ENCODE results near the gene ZNF491. TPM values are rescaled to one million over a fixed set of nuclear protein-coding genes. Genes with fewer than 3 reads are reported as not detected.
"Not testable (repeated sequence)": the region's sequence is repeated elsewhere in the genome, so short reads cannot be mapped to it uniquely, and the experiment has no call there.

ZNF491 gene
- total RNA-seq, 2 donors from 2014 or later: 2.4 to 2.9 TPM

DNA sequence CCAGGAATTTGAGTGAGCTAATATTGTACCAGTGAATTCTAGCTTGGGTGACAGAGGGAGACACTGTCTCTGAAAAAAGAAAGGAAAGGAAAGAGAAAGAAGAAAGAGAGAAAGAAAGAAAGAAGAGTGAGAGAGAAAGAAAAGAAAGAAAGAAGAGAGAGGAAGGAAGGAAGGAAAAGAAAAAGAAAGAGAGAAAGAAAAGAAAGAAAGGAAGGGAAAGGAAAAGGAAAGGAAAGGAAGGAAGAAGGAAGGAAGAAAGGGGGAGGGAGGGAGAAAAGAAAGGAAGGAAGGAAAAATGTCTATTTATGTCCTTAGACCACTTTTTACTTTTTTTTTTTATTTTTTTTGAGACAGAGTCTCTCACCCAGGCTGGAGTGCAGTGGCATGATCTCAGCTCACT is 5.4 kb upstream of the ZNF491 start:
- intact Hi-C loops (cut with DNase I): no loop called here

DNA sequence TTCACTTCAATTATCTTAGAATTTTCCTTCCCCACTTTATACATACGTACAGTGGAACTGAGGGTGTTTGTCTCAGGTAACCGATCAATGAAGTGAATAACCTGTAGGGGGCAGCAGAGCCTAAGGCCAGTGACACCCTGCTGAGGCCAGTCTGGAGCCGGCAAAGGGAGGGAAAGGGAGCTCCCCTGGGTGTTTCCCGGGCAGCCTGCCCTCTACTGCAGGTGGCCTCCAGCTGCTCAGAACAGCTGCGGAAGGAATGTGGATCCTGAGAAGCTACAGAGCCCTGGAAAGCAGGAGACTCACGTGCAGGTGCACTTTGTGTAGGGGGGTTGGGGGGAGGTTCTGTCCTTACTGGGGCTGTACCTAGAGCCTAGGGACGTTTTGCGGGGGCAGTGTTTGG is 832 bp upstream of the ZNF491 start:
- intact Hi-C loops (cut with DNase I): loop anchor here in 1 of 2 donors (5.0 kb wide), 1 partner anchor 190 kb away; no protein-coding TSS in a partner anchor
- DNase-seq (ENCODE audit: low spot score): peak; percentile 88

More for the DNA sequence above, 5.4 kb upstream of the ZNF491 start:
- no peak for DNase-seq (ENCODE audit: low spot score)

DNA sequence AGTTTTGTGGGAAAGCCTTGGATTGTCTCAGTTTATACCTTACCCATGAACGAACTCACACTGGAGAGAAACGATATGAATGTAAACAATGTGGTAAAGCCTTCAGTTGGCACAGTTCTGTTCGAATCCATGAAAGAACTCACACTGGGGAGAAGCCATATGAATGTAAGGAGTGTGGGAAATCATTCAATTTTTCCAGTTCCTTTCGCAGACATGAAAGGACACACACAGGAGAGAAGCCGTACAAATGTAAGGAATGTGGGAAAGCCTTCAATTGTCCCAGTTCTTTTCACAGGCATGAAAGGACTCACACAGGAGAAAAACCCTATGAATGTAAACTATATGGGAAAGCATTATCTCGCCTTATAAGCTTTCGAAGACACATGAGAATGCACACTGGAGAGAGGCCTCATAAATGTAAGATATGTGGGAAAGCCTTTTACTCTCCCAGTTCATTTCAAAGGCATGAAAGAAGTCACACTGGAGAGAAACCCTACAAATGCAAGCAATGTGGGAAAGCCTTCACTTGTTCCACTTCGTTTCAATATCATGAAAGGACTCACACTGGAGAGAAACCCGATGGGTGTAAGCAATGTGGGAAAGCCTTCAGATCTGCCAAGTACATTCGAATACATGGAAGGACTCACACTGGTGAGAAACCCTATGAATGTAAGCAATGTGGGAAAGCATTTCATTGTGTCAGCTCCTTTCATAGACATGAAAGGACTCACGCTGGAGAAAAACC is 8.2 kb downstream of the ZNF491 start:
- DNase-seq (ENCODE audit: low spot score): no peak
- intact Hi-C loops (cut with DNase I): no loop called here

GRCh38 chr19:11807099-11807380 is 8.7 kb downstream of the ZNF491 start:
- intact Hi-C loops (cut with DNase I): no loop called here
- no peak for DNase-seq (ENCODE audit: low spot score)

DNA sequence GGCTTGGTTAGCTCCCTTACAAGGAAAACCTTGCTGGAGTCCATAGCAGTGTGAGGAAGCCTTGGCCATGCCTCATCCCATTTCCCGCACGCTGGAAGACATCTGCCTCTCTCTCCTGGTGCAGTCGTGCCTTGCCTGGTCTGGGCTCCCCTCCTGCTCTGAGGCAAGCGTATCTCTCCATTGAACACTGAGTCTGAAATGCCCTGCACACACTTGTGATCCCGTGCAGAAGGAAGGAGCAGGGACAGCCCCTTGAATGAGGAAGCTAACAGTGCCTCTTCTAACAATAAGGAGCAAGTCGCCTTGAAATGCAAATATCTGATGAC is 15.3 kb downstream of the ZNF491 start:
- DNase-seq (ENCODE audit: low spot score): no peak
- intact Hi-C loops (cut with DNase I): no loop called here

DNA sequence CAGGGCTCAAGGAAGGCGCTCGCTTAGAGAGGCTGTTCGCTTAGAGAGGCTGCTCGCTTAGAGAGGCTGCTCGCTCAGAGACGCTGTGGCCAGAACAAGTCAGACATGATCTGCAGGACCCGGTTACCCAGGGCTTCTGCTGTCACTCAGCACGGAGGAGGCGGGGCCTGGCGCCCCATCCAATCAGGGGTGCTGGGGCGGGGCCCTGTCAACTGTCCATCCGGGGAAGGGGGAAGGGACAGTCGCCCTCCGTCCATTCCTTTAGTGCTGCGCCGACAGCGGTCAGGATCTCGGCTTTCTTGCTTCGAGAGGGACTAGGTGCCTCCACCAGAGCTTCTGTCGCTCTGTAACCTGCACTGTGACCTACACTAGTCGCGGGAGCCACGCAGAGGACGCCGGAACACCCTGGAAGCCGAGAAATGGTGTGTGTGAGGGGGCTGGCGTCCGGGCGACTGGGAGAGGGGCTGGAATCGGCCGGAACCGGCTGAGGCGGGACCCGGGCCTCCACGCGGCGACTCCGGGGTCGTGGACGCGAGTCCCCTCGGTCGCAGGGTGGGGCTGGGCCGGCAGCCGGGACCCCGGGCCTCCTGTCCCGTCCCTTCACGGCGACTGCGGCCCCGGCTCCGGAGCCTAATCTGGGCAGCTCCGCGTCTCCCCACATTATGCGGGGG is 15.8 kb downstream of the ZNF491 start, which contains the start of gene ZNF440:
Gene ZNF440 (plus strand): TSS at position 245 of the 671 bp plus-strand sequence. CDS start 175 bp downstream, at position 420.
- peak; percentile 98 for DNase-seq (ENCODE audit: low spot score)
- intact Hi-C loops (cut with DNase I): no loop called here

GRCh38 chr19:11814700-11815035 is 16.3 kb downstream of the ZNF491 start:
- no peak for DNase-seq (ENCODE audit: low spot score)
- intact Hi-C loops (cut with DNase I): no loop called here

GRCh38 chr19:11821474-11822109 is 23.3 kb downstream of the ZNF491 start:
- intact Hi-C loops (cut with DNase I): no loop called here

DNA sequence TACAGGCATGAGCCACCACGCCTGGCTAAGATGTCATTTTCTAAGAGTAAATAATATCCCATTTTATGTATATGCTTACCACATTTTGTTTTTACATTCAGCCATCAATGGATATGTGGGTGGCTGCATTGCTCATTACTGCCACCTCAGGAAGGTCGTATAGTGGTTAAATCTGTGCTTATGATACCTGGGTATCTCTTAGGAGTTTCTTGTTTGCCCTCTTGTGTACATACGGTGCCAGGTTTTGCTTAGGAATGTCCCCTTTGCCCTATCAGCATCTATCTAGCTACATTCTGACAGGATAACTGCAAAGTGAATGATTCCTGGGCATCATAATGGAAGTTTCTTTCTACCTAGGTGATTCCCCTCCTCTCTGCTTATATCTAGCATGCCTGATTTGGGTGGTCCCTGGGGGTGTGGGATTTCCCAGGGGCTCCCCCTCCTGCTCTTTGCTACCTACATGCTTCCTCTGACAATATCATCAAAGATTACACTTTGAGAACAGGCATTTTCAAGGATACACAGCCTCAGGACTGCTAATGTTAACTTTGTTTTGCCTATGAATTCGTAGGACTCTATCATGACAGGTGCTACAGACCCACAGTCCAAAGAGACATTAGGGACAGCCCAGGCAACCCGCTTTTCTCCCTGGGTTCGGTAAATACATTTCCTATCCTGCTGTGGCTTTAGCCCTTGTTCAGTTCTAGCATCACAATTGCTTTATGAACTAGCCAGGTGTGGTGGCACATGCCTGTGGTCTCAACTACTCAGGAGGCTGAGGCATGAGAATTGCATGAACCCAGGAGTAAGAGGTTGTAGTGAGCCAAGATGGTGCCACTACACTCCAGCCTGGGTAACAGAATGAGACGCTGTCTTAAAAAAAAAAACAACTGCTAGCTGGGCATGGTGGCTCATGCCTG is 30.9 kb downstream of the ZNF491 start:
- intact Hi-C loops (cut with DNase I): loop anchor here in 1 of 2 donors (1.0 kb wide), 1 partner anchor 10 kb away; no protein-coding TSS in a partner anchor

More at GRCh38 chr19:11821474-11822109, 23.3 kb downstream of the ZNF491 start:
- no peak for DNase-seq (ENCODE audit: low spot score)

GRCh38 chr19:11832253-11832912 is 34.1 kb downstream of the ZNF491 start:
- intact Hi-C loops (cut with DNase I): no loop called here
- DNase-seq (ENCODE audit: low spot score): no peak

More for the DNA sequence above, 30.9 kb downstream of the ZNF491 start:
- not testable (repeated sequence) for DNase-seq (ENCODE audit: low spot score)

DNA sequence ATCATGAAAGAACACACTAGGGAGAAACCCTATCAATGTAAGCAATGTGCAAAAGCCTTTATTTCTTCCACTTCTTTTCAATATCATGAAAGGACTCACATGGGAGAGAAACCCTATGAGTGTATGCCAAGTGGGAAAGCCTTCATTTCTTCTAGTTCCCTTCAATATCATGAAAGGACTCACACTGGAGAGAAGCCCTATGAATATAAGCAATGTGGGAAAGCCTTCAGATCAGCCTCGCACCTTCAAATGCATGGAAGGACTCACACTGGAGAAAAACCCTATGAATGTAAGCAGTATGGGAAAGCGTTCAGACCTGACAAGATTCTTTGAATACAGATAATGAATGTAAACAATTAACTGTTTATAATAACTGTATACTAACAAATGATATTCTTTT is 35.2 kb downstream of the ZNF491 start:
- DNase-seq (ENCODE audit: low spot score): no peak
- intact Hi-C loops (cut with DNase I): no loop called here

- intact Hi-C loops (cut with DNase I); DNase-seq (ENCODE audit: low spot score): not testable (repeated sequence)
These were observed 37.3 kb downstream of the ZNF491 start for GRCh38 chr19:11835626-11836066.

GRCh38 chr19:11843722-11844121 is 45.4 kb downstream of the ZNF491 start:
- DNase-seq (ENCODE audit: low spot score): no peak

DNA sequence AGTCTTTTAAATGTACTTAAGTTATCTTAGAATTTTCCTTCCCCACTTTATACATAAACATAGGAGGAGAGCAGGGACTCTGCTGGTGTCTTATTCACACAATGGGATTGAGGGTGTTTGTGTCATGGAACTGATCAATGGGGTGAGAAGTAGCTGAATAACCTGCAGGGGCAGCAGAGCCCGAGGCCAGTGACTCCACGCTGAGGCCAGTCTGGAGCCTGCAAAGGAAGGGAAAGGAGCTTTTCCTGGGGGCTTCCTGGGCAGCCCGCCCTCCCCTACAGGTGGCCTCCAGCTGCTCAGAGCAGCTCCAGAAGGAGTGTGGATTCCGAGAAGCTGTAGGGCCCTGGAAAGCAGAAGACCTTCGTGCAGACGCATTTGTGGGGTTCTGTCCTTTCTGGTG is 49.3 kb downstream of the ZNF491 start:
- DNase-seq (ENCODE audit: low spot score); intact Hi-C loops (cut with DNase I): not testable (repeated sequence)

More at GRCh38 chr19:11843722-11844121, 45.4 kb downstream of the ZNF491 start:
- intact Hi-C loops (cut with DNase I): no loop called here

- intact Hi-C loops (cut with DNase I): no loop called here
- no peak for DNase-seq (ENCODE audit: low spot score)
These were observed 49.9 kb downstream of the ZNF491 start for GRCh38 chr19:11848200-11848593.

DNA sequence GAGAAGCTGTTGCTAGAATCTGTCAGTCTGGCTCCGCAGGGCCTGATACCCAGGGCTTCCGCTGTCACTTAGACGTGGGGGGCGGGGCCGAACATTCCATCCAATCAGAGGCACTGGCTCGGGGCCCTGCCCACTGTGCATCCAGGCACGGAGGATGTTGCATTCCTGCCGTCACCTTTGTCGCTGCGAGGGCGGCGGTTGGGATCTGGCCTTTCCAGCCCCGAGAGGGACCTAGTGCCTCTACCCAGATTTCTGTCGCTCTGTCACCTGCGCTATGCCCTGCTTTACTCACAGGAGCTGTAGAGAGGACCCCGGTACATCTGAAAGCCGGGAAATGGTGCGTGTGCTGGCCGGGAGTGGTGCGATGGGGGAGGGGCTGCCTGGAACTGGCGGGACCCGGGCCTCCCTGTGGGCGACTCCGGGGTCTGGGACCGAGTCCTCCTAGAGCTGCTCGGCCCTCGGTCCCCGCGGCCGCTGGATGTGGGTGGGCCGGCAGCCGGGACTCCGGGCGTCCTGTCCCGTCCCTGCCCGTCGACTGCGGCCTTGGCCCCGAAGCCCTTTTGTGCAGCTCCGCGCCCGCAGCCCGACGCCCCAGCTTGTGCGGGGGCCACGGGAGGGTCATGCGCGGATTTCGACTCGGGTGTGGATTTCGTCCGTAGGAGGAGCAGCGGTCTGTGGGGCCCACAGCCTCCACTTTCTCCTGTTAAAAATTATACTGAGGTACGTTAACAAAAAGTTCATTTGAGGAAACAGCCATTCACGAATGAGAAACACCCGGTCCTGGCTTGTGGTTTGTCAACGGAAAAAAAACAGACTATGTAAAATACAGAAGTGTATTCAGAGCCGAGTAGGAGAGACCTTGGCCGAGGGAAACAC is 50.5 kb downstream of the ZNF491 start, which contains the start of gene ZNF439:
Gene ZNF439 (plus strand): TSS at position 133 of the 876 bp plus-strand sequence. CDS start 142 bp downstream, at position 275.
- peak; percentile 96 for DNase-seq (ENCODE audit: low spot score)
- intact Hi-C loops (cut with DNase I): loop anchor here in 1 of 2 donors (1.0 kb wide), 1 partner anchor 29 kb away; no protein-coding TSS in a partner anchor

GRCh38 chr19:11850289-11850688 is 52.0 kb downstream of the ZNF491 start:
- intact Hi-C loops (cut with DNase I); DNase-seq (ENCODE audit: low spot score): not testable (repeated sequence)

DNA sequence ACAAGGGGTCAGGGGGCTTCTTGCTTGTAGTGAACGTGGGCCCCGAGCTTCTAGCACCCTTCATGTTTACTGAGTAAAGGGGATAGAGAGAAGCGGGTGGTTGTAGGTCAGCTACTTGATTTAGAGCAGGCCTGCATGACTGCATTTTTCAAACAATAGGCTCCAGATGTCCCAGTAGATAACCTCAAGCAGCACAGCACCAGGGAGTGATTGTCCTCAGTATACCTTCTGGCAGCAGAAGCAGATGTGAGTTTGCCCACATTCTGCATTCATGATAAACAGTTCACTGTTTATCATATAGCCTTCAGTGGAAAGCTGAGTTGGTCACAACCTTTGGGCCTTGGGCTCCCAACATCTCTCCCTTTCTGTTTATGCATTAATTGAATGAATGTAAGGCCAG is 55.0 kb downstream of the ZNF491 start:
- DNase-seq (ENCODE audit: low spot score): no peak
- intact Hi-C loops (cut with DNase I): no loop called here

Data from posterior vena cava (tissue), 2 donors.